ENCODE measurements around the gene C6orf89.
"Not testable (repeated sequence)": the region's sequence is repeated elsewhere in the genome, so short reads cannot be mapped to it uniquely, and the experiment has no call there.

The C6orf89 gene

GRCh38 chr6:36886950-36887618, 1.3 kb downstream of the C6orf89 start:
- H3K27ac ChIP-seq = peak overlapping the region; percentile 79; the same call in 1 of the 2 replicates
- DNase-seq (ENCODE audit: low read depth, low spot score) = no peak
- peak overlapping the region; percentile 100 for H3K4me3 ChIP-seq
- H3K9ac ChIP-seq (ENCODE audit: insufficient read length) = peak overlapping the region; percentile 92
- H3K9me3 ChIP-seq (ENCODE audit: low read depth, low read length) = no peaks in the 10 kb centered on the region
- no peak for TF ChIP-seq EZH2 (IDR thresholded peaks at IDR 0.05)
- no peak for TF ChIP-seq FOXP2 (optimal IDR thresholded peaks at IDR 0.05; ENCODE audit: control extremely low read depth, extremely low read length, insufficient read depth)
- no peaks in the 10 kb centered on the region for H3K36me3 ChIP-seq (ENCODE audit: insufficient read depth, low read length)

- TF ChIP-seq FOXP2 (optimal IDR thresholded peaks at IDR 0.05; ENCODE audit: control extremely low read depth, extremely low read length, insufficient read depth) (no peak), POLR2AphosphoS5 (IDR thresholded peaks at IDR 0.05; ENCODE audit: borderline replicate concordance, low read depth, low read length) (no peak), EZH2 (IDR thresholded peaks at IDR 0.05) (no peak)
- Histone ChIP-seq H3K36me3 (ENCODE audit: insufficient read depth, low read length) (no peaks in the 10 kb centered on the region), H3K4me3 (no peak overlapping the region), H3K27ac (no peak overlapping the region), H3K9me3 (ENCODE audit: low read depth, low read length) (no peaks in the 10 kb centered on the region), H3K9ac (ENCODE audit: insufficient read length) (no peak overlapping the region)
- no peak for DNase-seq (ENCODE audit: low read depth, low spot score)
Measured at GRCh38 chr6:36888115-36888643, 2.4 kb downstream of the C6orf89 start.

GRCh38 chr6:36888654-36889481, 3.1 kb downstream of the C6orf89 start:
- Histone ChIP-seq H3K36me3 (ENCODE audit: insufficient read depth, low read length) (no peaks in the 10 kb centered on the region), H3K9me3 (ENCODE audit: low read depth, low read length) (no peaks in the 10 kb centered on the region), H3K27ac (no peak overlapping the region), H3K4me3 (no peak overlapping the region), H3K9ac (ENCODE audit: insufficient read length) (no peak overlapping the region)
- TF ChIP-seq EZH2 (IDR thresholded peaks at IDR 0.05) (no peak), FOXP2 (optimal IDR thresholded peaks at IDR 0.05; ENCODE audit: control extremely low read depth, extremely low read length, insufficient read depth) (no peak), POLR2AphosphoS5 (IDR thresholded peaks at IDR 0.05; ENCODE audit: borderline replicate concordance, low read depth, low read length) (no peak)
- DNase-seq (ENCODE audit: low read depth, low spot score) = no peak

- H3K4me3 ChIP-seq = no peak overlapping the region
- H3K9ac ChIP-seq (ENCODE audit: insufficient read length) = no peak overlapping the region
- H3K36me3 ChIP-seq (ENCODE audit: insufficient read depth, low read length) = no peaks in the 10 kb centered on the region
- H3K27ac ChIP-seq = no peak overlapping the region
- no peak for DNase-seq (ENCODE audit: low read depth, low spot score)
- TF ChIP-seq EZH2 (IDR thresholded peaks at IDR 0.05) (no peak), FOXP2 (optimal IDR thresholded peaks at IDR 0.05; ENCODE audit: control extremely low read depth, extremely low read length, insufficient read depth) (no peak), POLR2AphosphoS5 (IDR thresholded peaks at IDR 0.05; ENCODE audit: borderline replicate concordance, low read depth, low read length) (no peak)
- no peaks in the 10 kb centered on the region for H3K9me3 ChIP-seq (ENCODE audit: low read depth, low read length)
Measured at GRCh38 chr6:36890112-36890663, 4.4 kb downstream of the C6orf89 start.

GRCh38 chr6:36891153-36891552, 5.4 kb downstream of the C6orf89 start:
- H3K9ac ChIP-seq (ENCODE audit: insufficient read length); DNase-seq (ENCODE audit: low read depth, low spot score); H3K27ac ChIP-seq; H3K9me3 ChIP-seq (ENCODE audit: low read depth, low read length); H3K4me3 ChIP-seq; H3K36me3 ChIP-seq (ENCODE audit: insufficient read depth, low read length): not testable (repeated sequence)

GRCh38 chr6:36893976-36894932, 8.5 kb downstream of the C6orf89 start:
- Histone ChIP-seq H3K9ac (ENCODE audit: insufficient read length) (no peak overlapping the region), H3K27ac (no peak overlapping the region; the same call in 1 of the 2 replicates), H3K4me3 (no peak overlapping the region), H3K9me3 (ENCODE audit: low read depth, low read length) (no peaks in the 10 kb centered on the region), H3K36me3 (ENCODE audit: insufficient read depth, low read length) (peaks cover 1% of the 10 kb centered on the region; the same call in 1 of the 2 replicates)
- TF ChIP-seq EZH2 (IDR thresholded peaks at IDR 0.05) (no peak), POLR2AphosphoS5 (IDR thresholded peaks at IDR 0.05; ENCODE audit: borderline replicate concordance, low read depth, low read length) (no peak)
- no peak for DNase-seq (ENCODE audit: low read depth, low spot score)

- Histone ChIP-seq H3K9ac (ENCODE audit: insufficient read length) (no peak overlapping the region), H3K9me3 (ENCODE audit: low read depth, low read length) (no peaks in the 10 kb centered on the region), H3K4me3 (no peak overlapping the region), H3K27ac (no peak overlapping the region), H3K36me3 (ENCODE audit: insufficient read depth, low read length) (peaks cover 13% of the 10 kb centered on the region)
- TF ChIP-seq POLR2AphosphoS5 (IDR thresholded peaks at IDR 0.05; ENCODE audit: borderline replicate concordance, low read depth, low read length) (no peak), FOXP2 (optimal IDR thresholded peaks at IDR 0.05; ENCODE audit: control extremely low read depth, extremely low read length, insufficient read depth) (no peak), EZH2 (IDR thresholded peaks at IDR 0.05) (no peak)
- no peak for DNase-seq (ENCODE audit: low read depth, low spot score)
Measured at GRCh38 chr6:36897609-36898008, 11.9 kb downstream of the C6orf89 start.

GRCh38 chr6:36904114-36904513, 18.4 kb downstream of the C6orf89 start:
- peaks cover 29% of the 10 kb centered on the region for H3K36me3 ChIP-seq (ENCODE audit: insufficient read depth, low read length)
- TF ChIP-seq FOXP2 (optimal IDR thresholded peaks at IDR 0.05; ENCODE audit: control extremely low read depth, extremely low read length, insufficient read depth) (no peak), EZH2 (IDR thresholded peaks at IDR 0.05) (no peak), POLR2AphosphoS5 (IDR thresholded peaks at IDR 0.05; ENCODE audit: borderline replicate concordance, low read depth, low read length) (no peak)
- H3K27ac ChIP-seq = no peak overlapping the region
- H3K9me3 ChIP-seq (ENCODE audit: low read depth, low read length) = no peaks in the 10 kb centered on the region
- DNase-seq (ENCODE audit: low read depth, low spot score) = no peak
- no peak overlapping the region for H3K9ac ChIP-seq (ENCODE audit: insufficient read length)
- no peak overlapping the region for H3K4me3 ChIP-seq

Data from SK-N-MC (cell line).